ENCODE results near the gene RGP1.

Gene RGP1

GRCh38 chr9:35778496-35778895 lies 29.4 kb downstream of the RGP1 start:
- no peak for DNase-seq

- no peak for DNase-seq
Measured at GRCh38 chr9:35781066-35781465, 32.0 kb downstream of the RGP1 start.

GRCh38 chr9:35783418-35783817 lies 34.3 kb downstream of the RGP1 start:
- DNase-seq: no peak

GRCh38 chr9:35789541-35789940 lies 40.5 kb downstream of the RGP1 start:
- DNase-seq: no peak

- DNase-seq: no peak
Measured at GRCh38 chr9:35790025-35790384, 40.9 kb downstream of the RGP1 start.

GRCh38 chr9:35790385-35791296 lies 41.6 kb downstream of the RGP1 start:
- peak; percentile 53 for DNase-seq

GRCh38 chr9:35791297-35791921 lies 42.3 kb downstream of the RGP1 start, which contains the start of gene NPR2:
Gene NPR2 (plus strand): TSS chr9:35791591. CDS start chr9:35792409, 818 bp downstream.
- no peak for DNase-seq

- no peak for DNase-seq
Measured at GRCh38 chr9:35792024-35792813, 43.1 kb downstream of the RGP1 start.

GRCh38 chr9:35792826-35793225 lies 43.7 kb downstream of the RGP1 start:
- no peak for DNase-seq

- no peak for DNase-seq
Measured at GRCh38 chr9:35793461-35793860, 44.4 kb downstream of the RGP1 start.

- DNase-seq: no peak
Measured at GRCh38 chr9:35795695-35796094, 46.6 kb downstream of the RGP1 start.

- no peak for DNase-seq
Measured at GRCh38 chr9:35797311-35798109, 48.4 kb downstream of the RGP1 start.

GRCh38 chr9:35798658-35799374 lies 49.7 kb downstream of the RGP1 start:
- DNase-seq: no peak

- no peak for DNase-seq
Measured at GRCh38 chr9:35800530-35800929, 51.4 kb downstream of the RGP1 start.

GRCh38 chr9:35801328-35802128 lies 52.4 kb downstream of the RGP1 start:
- DNase-seq: no peak

GRCh38 chr9:35806101-35806500 lies 57.0 kb downstream of the RGP1 start:
- DNase-seq: no peak

All from activated gamma-delta T cell treated with Interleukin-2 at 50 U/mL for 16 hours (primary cell).